ENCODE measurements around the gene CEP250.

The CEP250 gene

GRCh38 chr20:35497320-35497719, 41.9 kb downstream of the CEP250 start:
- no peaks in the 10 kb centered on the region; the same call in 1 of the 2 replicates for H3K36me3 ChIP-seq (ENCODE audit: insufficient read depth)
- no peaks in the 10 kb centered on the region for H3K27me3 ChIP-seq (ENCODE audit: insufficient read depth, low read depth)
- H3K27ac ChIP-seq, result no peak overlapping the region
- no peaks in the 10 kb centered on the region for H3K79me2 ChIP-seq (ENCODE audit: insufficient read depth, low read depth)
- no peak overlapping the region for H3K4me3 ChIP-seq (IDR thresholded peaks at IDR 0.05; ENCODE audit: insufficient read depth, low read depth, low read length)
- H3K4me2 ChIP-seq, result no peak overlapping the region
- no peaks in the 10 kb centered on the region for H3K4me1 ChIP-seq (ENCODE audit: low read depth, poor library complexity, severe bottlenecking)
- no peaks in the 10 kb centered on the region for H4K20me1 ChIP-seq (ENCODE audit: insufficient read depth)
- no peak for TF ChIP-seq CTCF (conservative IDR thresholded peaks at IDR 0.05; ENCODE audit: low read depth, low read length)
- no peak overlapping the region for H2AFZ ChIP-seq (ENCODE audit: low read depth)
- H3K9ac ChIP-seq, result no peak overlapping the region

- H3K27me3 ChIP-seq (ENCODE audit: insufficient read depth, low read depth), result no peaks in the 10 kb centered on the region
- no peak overlapping the region for H3K27ac ChIP-seq
- no peak overlapping the region for H2AFZ ChIP-seq (ENCODE audit: low read depth)
- no peaks in the 10 kb centered on the region for H3K4me1 ChIP-seq (ENCODE audit: low read depth, poor library complexity, severe bottlenecking)
- H3K4me3 ChIP-seq (IDR thresholded peaks at IDR 0.05; ENCODE audit: insufficient read depth, low read depth, low read length), result no peak overlapping the region
- no peaks in the 10 kb centered on the region; the same call in 1 of the 2 replicates for H3K36me3 ChIP-seq (ENCODE audit: insufficient read depth)
- TF ChIP-seq CTCF (conservative IDR thresholded peaks at IDR 0.05; ENCODE audit: low read depth, low read length), result no peak
- no peaks in the 10 kb centered on the region for H3K79me2 ChIP-seq (ENCODE audit: insufficient read depth, low read depth)
- H3K9ac ChIP-seq, result no peak overlapping the region
- no peaks in the 10 kb centered on the region for H4K20me1 ChIP-seq (ENCODE audit: insufficient read depth)
- no peak overlapping the region for H3K4me2 ChIP-seq
Observed at GRCh38 chr20:35497780-35498189, 42.4 kb downstream of the CEP250 start.

GRCh38 chr20:35499271-35499670, 43.9 kb downstream of the CEP250 start:
- Histone ChIP-seq H3K4me1 (ENCODE audit: low read depth, poor library complexity, severe bottlenecking) (no peaks in the 10 kb centered on the region), H3K27me3 (ENCODE audit: insufficient read depth, low read depth) (no peaks in the 10 kb centered on the region), H3K27ac (no peak overlapping the region), H3K79me2 (ENCODE audit: insufficient read depth, low read depth) (no peaks in the 10 kb centered on the region), H3K36me3 (ENCODE audit: insufficient read depth) (no peaks in the 10 kb centered on the region; the same call in 1 of the 2 replicates), H3K4me3 (IDR thresholded peaks at IDR 0.05; ENCODE audit: insufficient read depth, low read depth, low read length) (no peak overlapping the region), H3K4me2 (no peak overlapping the region), H4K20me1 (ENCODE audit: insufficient read depth) (no peaks in the 10 kb centered on the region), H3K9ac (no peak overlapping the region), H2AFZ (ENCODE audit: low read depth) (no peak overlapping the region)
- TF ChIP-seq CTCF (conservative IDR thresholded peaks at IDR 0.05; ENCODE audit: low read depth, low read length), result no peak

GRCh38 chr20:35502352-35502751, 47.0 kb downstream of the CEP250 start:
- Histone ChIP-seq H3K36me3 (ENCODE audit: insufficient read depth) (no peaks in the 10 kb centered on the region), H3K27ac (no peak overlapping the region), H3K4me1 (ENCODE audit: low read depth, poor library complexity, severe bottlenecking) (no peaks in the 10 kb centered on the region), H3K27me3 (ENCODE audit: insufficient read depth, low read depth) (no peaks in the 10 kb centered on the region), H3K79me2 (ENCODE audit: insufficient read depth, low read depth) (no peaks in the 10 kb centered on the region), H3K9ac (no peak overlapping the region), H3K4me3 (IDR thresholded peaks at IDR 0.05; ENCODE audit: insufficient read depth, low read depth, low read length) (no peak overlapping the region), H2AFZ (ENCODE audit: low read depth) (no peak overlapping the region), H4K20me1 (ENCODE audit: insufficient read depth) (no peaks in the 10 kb centered on the region), H3K4me2 (no peak overlapping the region)
- no peak for TF ChIP-seq CTCF (conservative IDR thresholded peaks at IDR 0.05; ENCODE audit: low read depth, low read length)
